NCI-H146 (cell line): ENCODE measurements around the gene NFYB.
A peak's percentile ranks its signal among the peaks of the same experiment; 100 is the strongest.
"Not testable (repeated sequence)": the region's sequence is repeated elsewhere in the genome, so short reads cannot be mapped to it uniquely, and the experiment has no call there.

Experiments
- DNase-seq: peaks from one replicate; lab custom pipeline; 2025; lab: John Stamatoyannopoulos, UW

NFYB gene

DNA sequence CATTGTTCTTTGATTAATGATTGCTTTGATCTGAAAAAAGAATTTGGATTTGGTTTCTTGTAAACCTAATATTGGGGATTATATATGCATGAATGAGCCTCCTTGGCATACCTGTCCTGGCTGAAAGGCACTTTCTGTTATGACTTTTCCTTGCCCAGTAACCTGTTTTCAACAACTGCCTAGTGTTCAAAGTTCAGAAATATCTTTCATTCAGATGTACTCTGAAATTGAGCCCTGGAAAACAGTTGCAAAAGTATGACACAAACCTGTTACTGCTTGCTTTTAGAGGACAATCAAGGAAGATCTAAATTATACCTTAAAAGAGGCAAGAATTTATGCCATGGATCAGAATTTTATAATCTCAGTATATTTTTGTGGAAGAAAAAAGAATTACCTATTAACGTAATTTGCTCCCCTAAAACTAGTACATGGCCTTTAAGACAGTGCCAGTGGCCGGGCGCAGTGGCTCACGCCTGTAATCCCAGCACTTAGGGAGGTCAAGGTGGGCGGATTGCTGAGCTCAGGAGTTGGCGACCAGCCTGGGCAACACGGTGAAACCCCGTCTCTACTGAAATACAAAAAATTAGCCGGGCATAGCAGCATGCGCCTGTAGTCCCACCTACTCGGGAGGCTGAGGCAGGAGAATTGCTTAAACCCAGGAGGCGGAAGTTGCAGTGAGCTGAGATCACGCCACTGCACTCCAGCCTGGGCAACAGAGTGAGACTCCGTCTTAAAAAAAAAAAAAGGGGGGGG, 23.0 kb downstream of the NFYB start:
- not testable (repeated sequence) for DNase-seq

- no peak for DNase-seq
Measured at GRCh38 chr12:104109446-104110271, 28.4 kb downstream of the NFYB start.

DNA sequence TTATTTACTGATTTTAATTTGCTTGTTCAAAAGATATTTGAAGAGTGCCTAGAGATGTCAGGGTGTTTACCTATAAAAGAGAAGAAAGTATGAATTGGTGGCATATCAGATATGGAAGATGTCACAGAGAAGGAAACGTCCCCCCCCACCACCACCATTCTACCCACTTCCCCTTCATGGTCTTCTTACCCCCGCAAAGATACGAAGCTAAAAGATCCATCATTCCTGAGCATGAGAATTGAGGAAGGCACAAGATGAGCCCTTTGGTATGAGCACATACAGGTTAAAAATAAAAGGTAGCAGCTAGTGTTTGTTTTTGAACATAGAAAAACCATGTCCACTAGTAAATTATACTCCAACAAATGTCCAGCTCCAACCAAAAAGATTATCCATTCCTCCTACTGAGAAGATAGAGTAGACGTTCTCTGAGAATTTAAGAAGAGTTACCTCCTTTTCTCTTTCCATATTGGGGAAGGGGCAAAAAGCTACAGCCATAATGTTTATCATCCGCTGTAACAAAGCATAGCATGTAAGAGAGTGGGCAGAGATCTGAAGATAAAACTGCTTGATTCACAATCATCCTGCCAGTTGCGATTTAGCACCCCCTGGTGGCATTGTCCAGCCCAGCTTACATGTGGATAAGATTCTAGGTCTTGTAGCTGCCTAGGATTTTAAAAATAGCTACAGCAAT, 29.1 kb downstream of the NFYB start:
- peak; percentile 77 for DNase-seq

- no peak for DNase-seq
Measured at GRCh38 chr12:104106965-104107364, 31.0 kb downstream of the NFYB start.

- DNase-seq, result no peak
Measured at GRCh38 chr12:104105461-104105860, 32.5 kb downstream of the NFYB start.

- no peak for DNase-seq
Measured at GRCh38 chr12:104097954-104098353, 40.1 kb downstream of the NFYB start.

GRCh38 chr12:104095289-104095688, 42.7 kb downstream of the NFYB start:
- no peak for DNase-seq

- DNase-seq, result no peak
Measured at GRCh38 chr12:104094284-104094683, 43.7 kb downstream of the NFYB start.

- DNase-seq, result no peak
Measured at GRCh38 chr12:104091136-104091535, 46.9 kb downstream of the NFYB start.

- DNase-seq, result no peak
Measured at GRCh38 chr12:104090685-104091084, 47.3 kb downstream of the NFYB start.

GRCh38 chr12:104083769-104084475, 54.1 kb downstream of the NFYB start:
- no peak for DNase-seq

DNA sequence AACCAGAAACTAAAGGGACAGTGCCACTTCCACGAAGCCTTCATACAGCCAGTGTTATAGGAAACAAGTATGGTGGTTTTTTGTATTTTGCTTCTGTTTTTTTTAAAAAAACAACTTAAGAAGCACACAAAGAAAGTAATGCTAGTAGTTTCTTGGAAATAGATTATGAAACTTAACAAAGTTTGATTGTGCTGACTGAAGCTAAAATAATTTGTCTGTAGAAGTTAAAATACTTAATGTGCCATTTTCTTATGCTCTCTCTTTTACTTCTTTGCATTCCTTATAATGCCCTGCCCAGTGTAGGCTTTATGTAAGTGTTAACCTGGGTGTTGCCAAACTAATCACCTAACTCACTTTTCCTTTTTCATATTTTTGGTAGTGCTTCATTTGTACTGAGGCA, 57.2 kb downstream of the NFYB start:
- no peak for DNase-seq

DNA sequence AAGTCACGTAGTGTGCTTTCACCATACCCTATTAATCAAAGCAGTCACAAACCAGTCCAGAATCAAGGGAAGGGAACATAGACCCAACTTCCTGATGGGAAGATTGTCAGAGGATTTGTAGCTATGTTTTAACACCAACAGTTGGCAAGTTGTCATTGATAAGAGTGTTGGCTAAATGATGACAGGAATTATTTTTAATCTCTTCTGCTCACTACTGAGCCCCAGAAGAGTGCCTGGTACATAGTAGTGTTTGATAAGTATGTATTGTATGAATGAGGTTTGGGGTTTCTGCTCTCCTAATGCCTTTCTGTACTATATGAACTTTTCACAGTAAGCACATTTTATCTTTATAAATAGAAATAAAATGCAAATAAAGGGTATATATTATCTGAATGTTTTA, 59.0 kb downstream of the NFYB start:
- no peak for DNase-seq

GRCh38 chr12:104073699-104074098, 64.3 kb downstream of the NFYB start:
- no peak for DNase-seq

DNA sequence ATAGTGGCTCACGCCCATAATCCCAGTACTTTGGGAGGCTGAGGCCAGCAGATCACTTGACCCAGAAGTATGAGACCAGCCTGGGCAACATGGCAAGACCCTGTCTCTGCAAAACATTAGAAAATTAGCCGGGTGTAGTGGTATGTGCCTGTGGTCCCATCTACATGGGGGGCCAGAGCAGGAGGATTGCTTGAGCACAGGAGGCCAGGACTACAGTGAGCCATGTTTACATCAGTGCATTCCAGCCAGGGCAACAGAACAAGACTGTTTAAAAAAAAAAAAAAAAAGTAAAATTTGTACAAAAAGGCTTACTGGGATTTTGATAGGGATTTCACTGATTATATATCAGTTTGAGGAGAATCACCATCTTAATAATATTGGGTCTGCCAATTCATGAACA, 65.9 kb downstream of the NFYB start:
- DNase-seq, result no peak
